Progenitor cell of endocrine pancreas (in vitro differentiated cells): Measurements from ENCODE around the gene LSM3. TPM values are rescaled to one million over a fixed set of nuclear protein-coding genes. Genes with fewer than 3 reads are reported as not detected.

Source experiments
- DNase-seq: peaks from one replicate; pipeline ENCODE4 v3.0.0; 2021; ENCODE audit warnings: low spot score; ENCODE audit not compliant: unreplicated experiment
- H3K27ac Mint-ChIP-seq: 2 replicates; pipeline ENCODE4 v1.8.0; 2021; ENCODE audit warnings: mild to moderate bottlenecking, moderate library complexity, mixed read lengths
- H3K27me3 Mint-ChIP-seq: 2 replicates; pipeline ENCODE4 v1.8.0; 2021; ENCODE audit warnings: mixed read lengths
- H3K36me3 Mint-ChIP-seq: 2 replicates; pipeline ENCODE4 v1.8.0; 2022; ENCODE audit warnings: mixed read lengths; ENCODE audit not compliant: insufficient read depth
- H3K4me1 Mint-ChIP-seq: 2 replicates; pipeline ENCODE4 v1.8.0; 2021; ENCODE audit warnings: low read depth, mixed read lengths
- H3K4me3 Mint-ChIP-seq: 2 replicates; pipeline ENCODE4 v1.8.0; 2021; ENCODE audit warnings: low read depth, mild to moderate bottlenecking, moderate library complexity, mixed read lengths
- H3K9me3 Mint-ChIP-seq: 2 replicates; pipeline ENCODE4 v1.8.0; 2021; ENCODE audit warnings: low read depth, mixed read lengths
- CTCF ChIP-seq: fragments of 200-600 bp; sonication (generic); IDR thresholded peaks from one replicate; pipeline ENCODE4 v1.5.0; 2021; ENCODE audit warnings: antibody characterized with exemption, mild to moderate bottlenecking; ENCODE audit not compliant: unreplicated experiment
- total RNA-seq: library from RNA; stranded (reverse); gene quantifications from 2 replicates; pipeline ENCODE4 v1.2.1, GENCODE V29; 2021

LSM3 gene
- total RNA-seq, 1 donor from 2014 or later: 13.2 TPM

- TF ChIP-seq CTCF: no peak
- Mint-ChIP-seq H3K4me3 (no peak overlapping the region), H3K27ac (no peak overlapping the region), H3K36me3 (no peaks in the 10 kb centered on the region), H3K4me1 (peaks cover 7% of the 10 kb centered on the region), H3K27me3 (peaks cover 3% of the 10 kb centered on the region), H3K9me3 (no peaks in the 10 kb centered on the region)
- no peak for DNase-seq
Measured at GRCh38 chr3:14246414-14246813, 67.8 kb downstream of the LSM3 start.

DNA sequence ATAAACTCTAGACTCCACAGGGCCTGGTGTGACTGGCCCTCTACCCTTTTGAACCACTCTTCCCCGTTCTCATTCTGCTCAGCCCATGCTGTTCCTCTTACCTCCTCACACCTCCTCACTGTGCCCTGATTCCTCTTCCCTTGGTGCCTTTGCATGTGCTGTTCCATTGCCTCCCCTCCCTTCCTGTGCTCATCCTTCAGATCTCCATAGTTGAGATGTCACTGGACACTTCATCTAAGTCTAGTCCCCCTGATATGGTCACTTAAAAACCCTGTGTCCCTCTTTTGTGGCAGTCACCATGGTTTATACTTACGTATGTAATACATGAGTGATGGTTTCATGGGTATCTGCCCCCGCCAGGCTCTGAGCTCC lies 69.8 kb downstream of the LSM3 start:
- TF ChIP-seq CTCF: no peak
- Mint-ChIP-seq H3K4me3 (no peak overlapping the region), H3K27me3 (peaks cover 6% of the 10 kb centered on the region), H3K36me3 (no peaks in the 10 kb centered on the region), H3K4me1 (peaks cover 7% of the 10 kb centered on the region), H3K9me3 (no peaks in the 10 kb centered on the region), H3K27ac (no peak overlapping the region)
- no peak for DNase-seq

- H3K4me3 Mint-ChIP-seq: no peak overlapping the region
- H3K27me3 Mint-ChIP-seq: peaks cover 6% of the 10 kb centered on the region
- no peaks in the 10 kb centered on the region for H3K36me3 Mint-ChIP-seq
- no peak for TF ChIP-seq CTCF
- DNase-seq: no peak
- peaks cover 7% of the 10 kb centered on the region for H3K4me1 Mint-ChIP-seq
- no peaks in the 10 kb centered on the region for H3K9me3 Mint-ChIP-seq
- no peak overlapping the region for H3K27ac Mint-ChIP-seq
Measured at GRCh38 chr3:14248849-14249523, 70.4 kb downstream of the LSM3 start.

Other genes with a start within 250 kb of the LSM3 start
- gene CHCHD4, start 53.9 kb upstream of the LSM3 start, total RNA-seq: 10.8 and 12.7 TPM in 2 replicates
- gene TMEM43, start 53.8 kb upstream of the LSM3 start, total RNA-seq: 38.2 and 40.0 TPM in 2 replicates
- 40.1 and 43.0 TPM in 2 replicates for gene XPC, start 216 bp upstream of the LSM3 start, total RNA-seq
- gene SLC6A6, start 223.8 kb downstream of the LSM3 start, total RNA-seq: 23.8 and 28.1 TPM in 2 replicates